Gastrocnemius medialis (tissue), 4 donors: ENCODE results near the gene XDH.

ENCODE experiments used
- CTCF ChIP-seq, 5 experiments: fragments of 450-650 bp in 3 of 5; fragments of 200-600 bp in 2 of 5; sonication (generic) in 2 of 5; IDR thresholded peaks in 4 of 5; conservative IDR thresholded peaks in 1 of 5; 1 replicate in 4 of 5; 2 replicates in 1 of 5; pipeline ENCODE4 v1.5.1; 2016 to 2019; ENCODE audit warnings: antibody characterized with exemption in 5 of 5, mild to moderate bottlenecking in 3 of 5, moderate library complexity in 3 of 5
- POLR2A ChIP-seq, 2 donors: fragments of 450-650 bp; IDR thresholded peaks; one replicate each; pipeline ENCODE4 v1.6.1; 2017; ENCODE audit warnings: antibody characterized with exemption in 2 of 2, mild to moderate bottlenecking in 2 of 2, moderate library complexity in 2 of 2

DNA sequence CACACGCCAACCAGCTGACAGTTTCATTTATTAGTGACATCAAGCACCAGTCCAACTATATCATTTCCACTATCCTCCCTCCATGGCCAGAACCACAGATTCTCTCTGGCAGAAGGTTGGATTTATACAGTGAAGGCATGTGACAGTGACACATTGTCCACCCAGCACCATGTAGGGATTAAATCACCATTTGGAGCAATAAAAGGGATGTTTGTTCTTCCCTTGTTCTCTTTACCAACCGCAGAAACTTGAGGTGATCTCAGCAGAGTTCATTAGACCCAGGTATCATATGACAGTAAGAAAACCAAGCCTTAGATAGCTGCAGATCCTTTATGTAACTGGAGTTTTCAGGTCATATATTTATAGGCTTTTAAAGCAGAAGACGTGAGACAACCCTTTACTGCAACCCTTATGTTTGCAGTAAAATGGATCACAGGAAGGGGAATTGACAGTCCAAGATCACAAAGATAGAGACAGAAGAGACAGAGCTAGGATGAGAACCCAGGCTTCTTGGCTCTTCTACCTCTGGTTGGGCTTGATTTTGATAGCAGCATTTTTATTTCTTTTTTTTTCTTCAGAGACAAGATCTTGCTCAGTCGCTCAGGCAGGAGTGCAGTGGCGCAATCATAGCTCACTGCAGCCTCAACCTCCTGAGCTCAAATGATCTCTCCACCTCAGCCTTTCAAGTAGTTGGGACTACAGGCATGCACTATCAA is 80.1 kb downstream of the XDH start:
- TF ChIP-seq POLR2A (IDR thresholded peaks at IDR 0.05), result no peak
- TF ChIP-seq CTCF (IDR thresholded peaks at IDR 0.05 in 4 of 5, conservative IDR thresholded peaks at IDR 0.05 in 1 of 5), result no peak
